HepG2 (cell line): ENCODE data around the gene KRABD2.

Source experiments
- ATAC-seq: fragments of 200-7000 bp; cut with Tn5 transposase; 3 replicates; pipeline ENCODE4 v1.9.1; 2020; ENCODE audit warnings: mild to moderate bottlenecking, moderate library complexity
- BruUV-seq: library from RNA; stranded (reverse); fragments of 400-500 nt; replicated peaks from 2 replicates; lab custom pipeline; 2021; lab: Mats Ljungman, UMichigan
- CTCF ChIA-PET: fragments of 300-600 bp; formaldehyde crosslinking; extraction: SDS; loops from one replicate; lab custom pipeline; 2021; ENCODE audit warnings: low total read pairs, inconsistent platforms, low intra/inter-chr PET ratio; lab: Yijun Ruan, JAX
- POLR2A ChIA-PET: fragments of 350-600 bp; sonication (Branson Sonifier 250); formaldehyde crosslinking; loops from one replicate; lab custom pipeline; 2020; ENCODE audit warnings: antibody characterized with exemption, inconsistent platforms; lab: Yijun Ruan, JAX
- DNase-seq: peaks from one replicate; pipeline ENCODE4 v3.0.0-alpha.2; 2015; ENCODE audit warnings: low spot score
- FAIRE-seq: peaks from 3 replicates; lab custom pipeline; 2011; peaks lifted over from hg19 to GRCh38; lab: Jason Lieb, UNC
- H2AFZ ChIP-seq: one replicate; pipeline ENCODE4 v1.6.1; 2011; ENCODE audit warnings: low read length, inconsistent platforms
- H3K27ac ChIP-seq: fragments of 300-600 bp; 3 replicates; pipeline ENCODE4 v1.8.0; 2011; ENCODE audit warnings: mixed run types, mild to moderate bottlenecking, mixed read lengths, low read length, inconsistent platforms; ENCODE audit not compliant: insufficient read depth; ENCODE audit errors: extremely low read length
- H3K27me3 ChIP-seq, 2 experiments: fragments of 200-600 bp in 1 of 2; 2 replicates in 1 of 2; 3 replicates in 1 of 2; pipeline versions ENCODE4 v1.6.0 to v1.8.0; 2011; ENCODE audit warnings: low read length in 2 of 2, mild to moderate bottlenecking in 2 of 2, moderate library complexity in 2 of 2, inconsistent platforms in 1 of 2; ENCODE audit not compliant: insufficient read depth in 2 of 2, control insufficient read depth in 1 of 2
- H3K36me3 ChIP-seq, 2 experiments: fragments of 200-600 bp in 1 of 2; replicated peaks in 1 of 2; 2 replicates in 1 of 2; 3 replicates in 1 of 2; pipeline versions ENCODE4 v1.5.1 to v1.8.0; 2011; ENCODE audit warnings: low read length in 2 of 2, inconsistent platforms in 1 of 2; ENCODE audit not compliant: insufficient read depth in 2 of 2, control insufficient read depth in 1 of 2
- H3K4me1 ChIP-seq: 2 replicates; pipeline ENCODE4 v1.5.1; 2012; ENCODE audit warnings: low read length, inconsistent platforms; ENCODE audit not compliant: insufficient read depth
- H3K4me2 ChIP-seq: 2 replicates; pipeline ENCODE4 v1.6.0; 2011; ENCODE audit warnings: low read depth, low read length, inconsistent platforms
- H3K4me3 ChIP-seq, 3 experiments: fragments of 200-600 bp in 1 of 3; sonication (generic), shearing (Covaris generic) in 1 of 3; replicated peaks in 1 of 3; 2 replicates each; pipeline ENCODE4 v1.5.1; 2011 to 2016; ENCODE audit warnings: low read length in 3 of 3, inconsistent platforms in 2 of 3, low read depth in 2 of 3, mild to moderate bottlenecking in 2 of 3, control low read depth in 1 of 3, mixed read lengths in 1 of 3; ENCODE audit not compliant: insufficient read depth in 1 of 3
- H3K79me2 ChIP-seq: one replicate; pipeline ENCODE4 v1.6.1; 2011; ENCODE audit warnings: low read length, inconsistent platforms; ENCODE audit not compliant: insufficient read depth
- H3K9ac ChIP-seq: 2 replicates; pipeline ENCODE4 v1.6.0; 2011; ENCODE audit warnings: mild to moderate bottlenecking, low read depth, low read length, inconsistent platforms; ENCODE audit not compliant: insufficient read depth
- H3K9me3 ChIP-seq: 2 replicates; pipeline ENCODE4 v1.5.1; 2012; ENCODE audit warnings: mild to moderate bottlenecking, low read length
- H4K20me1 ChIP-seq: 2 replicates; pipeline ENCODE4 v1.6.0; 2011; ENCODE audit warnings: inconsistent platforms, mild to moderate bottlenecking, low read length, moderate library complexity; ENCODE audit not compliant: insufficient read depth
- AKAP8 ChIP-seq: sonication (generic); formaldehyde crosslinking; IDR thresholded peaks from 2 replicates; pipeline ENCODE4 v1.5.1; 2020; ENCODE audit warnings: mild to moderate bottlenecking, missing genetic modification reagents
- MTA3 ChIP-seq: sonication (generic); formaldehyde crosslinking; IDR thresholded peaks from 2 replicates; pipeline ENCODE4 v1.4.0; 2020; ENCODE audit warnings: missing genetic modification reagents
- REPIN1 ChIP-seq: sonication (generic); formaldehyde crosslinking; IDR thresholded peaks from 2 replicates; pipeline ENCODE4 v1.8.0; 2022; ENCODE audit warnings: missing genetic modification reagents, low read depth, mild to moderate bottlenecking, borderline replicate concordance
- RFX3 ChIP-seq: IDR thresholded peaks from 2 replicates; pipeline ENCODE4 v1.6.1; 2016; ENCODE audit warnings: missing biosample characterization, missing genetic modification reagents
- ZNF431 ChIP-seq: sonication (generic); formaldehyde crosslinking; IDR thresholded peaks from 2 replicates; pipeline ENCODE4 v1.9.0; 2022; ENCODE audit warnings: missing genetic modification reagents, low read depth, mild to moderate bottlenecking, borderline replicate concordance
- WGBS: methylation state at CpG from one replicate; pipeline ENCODE4 v1.1.6; 2017; ENCODE audit warnings: low lambda C conversion rate; 5-methylcytosine and 5-hydroxymethylcytosine counted together
- in situ Hi-C: cut with HindIII; loops from 2 replicates; pipeline ENCODE4 v1.10.0; 2017; ENCODE audit warnings: low pct_unique_long_range_greater_than_20kb; ENCODE audit not compliant: extremely low pct_ligation_motif_present
- intact Hi-C: fragments of 100-400 bp; cut with micrococcal nuclease; formaldehyde crosslinking; loops from one replicate; pipeline ENCODE4 v1.10.0; 2022; ENCODE audit not compliant: unreplicated experiment
- TF ChIP-seq, protein P1 (sequence below): sonication (generic); formaldehyde crosslinking; IDR thresholded peaks from 2 replicates; pipeline ENCODE4 v1.5.0; 2020; ENCODE audit warnings: mild to moderate bottlenecking, missing genetic modification reagents, borderline replicate concordance
- TF ChIP-seq, protein P2 (sequence below): sonication (generic); formaldehyde crosslinking; IDR thresholded peaks from 2 replicates; pipeline ENCODE4 v1.5.1; 2020; ENCODE audit warnings: mild to moderate bottlenecking, missing genetic modification reagents, moderate library complexity

KRABD2 gene

GRCh38 chr17:8397636-8398035 is 21.1 kb upstream of the KRABD2 start, which contains the start of gene RNF222:
TSS of gene RNF222 (minus strand) at chr17:8397827. CDS start at chr17:8393461, 4,366 bp downstream.
- Histone ChIP-seq H3K9me3 (no peaks in the 10 kb centered on the region), H2AFZ (no peak within 1 kb of the TSS), H3K4me1 (peaks cover 8% of the 10 kb centered on the region; the same call in 1 of the 2 replicates), H3K27ac (no peak within 1 kb of the TSS), H3K4me2 (no peak within 1 kb of the TSS; the same call in 1 of the 2 replicates), H4K20me1 (no peaks in the 10 kb centered on the region), H3K9ac (no peak within 1 kb of the TSS), H3K79me2 (no peaks in the 10 kb centered on the region), H3K27me3 (peaks cover 0 to 30% of the 10 kb centered on the region in 2 experiments; a peak in 4 of 5 replicates), H3K4me3 (peak within 1 kb of the TSS in 1 of 3 experiments; percentile 19; a peak in 1 of 6 replicates), H3K36me3 (no peaks in the 10 kb centered on the region)
- intact Hi-C loops (no loop called here), in situ Hi-C loops (no loop called here)
- DNase-seq (no peak), ATAC-seq (peak; percentile 61), FAIRE-seq (no peak)
- BruUV-seq, result no TSS peak
- ChIA-PET POLR2A (no interaction called here), CTCF (no interaction called here)
- no peak for TF ChIP-seq ZNF431 (CRISPR knock-in tag)
- TF ChIP-seq MTA3 (CRISPR knock-in tag), result no peak
- TF ChIP-seq REPIN1 (CRISPR knock-in tag), result no peak
- TF ChIP-seq, protein P1, sequence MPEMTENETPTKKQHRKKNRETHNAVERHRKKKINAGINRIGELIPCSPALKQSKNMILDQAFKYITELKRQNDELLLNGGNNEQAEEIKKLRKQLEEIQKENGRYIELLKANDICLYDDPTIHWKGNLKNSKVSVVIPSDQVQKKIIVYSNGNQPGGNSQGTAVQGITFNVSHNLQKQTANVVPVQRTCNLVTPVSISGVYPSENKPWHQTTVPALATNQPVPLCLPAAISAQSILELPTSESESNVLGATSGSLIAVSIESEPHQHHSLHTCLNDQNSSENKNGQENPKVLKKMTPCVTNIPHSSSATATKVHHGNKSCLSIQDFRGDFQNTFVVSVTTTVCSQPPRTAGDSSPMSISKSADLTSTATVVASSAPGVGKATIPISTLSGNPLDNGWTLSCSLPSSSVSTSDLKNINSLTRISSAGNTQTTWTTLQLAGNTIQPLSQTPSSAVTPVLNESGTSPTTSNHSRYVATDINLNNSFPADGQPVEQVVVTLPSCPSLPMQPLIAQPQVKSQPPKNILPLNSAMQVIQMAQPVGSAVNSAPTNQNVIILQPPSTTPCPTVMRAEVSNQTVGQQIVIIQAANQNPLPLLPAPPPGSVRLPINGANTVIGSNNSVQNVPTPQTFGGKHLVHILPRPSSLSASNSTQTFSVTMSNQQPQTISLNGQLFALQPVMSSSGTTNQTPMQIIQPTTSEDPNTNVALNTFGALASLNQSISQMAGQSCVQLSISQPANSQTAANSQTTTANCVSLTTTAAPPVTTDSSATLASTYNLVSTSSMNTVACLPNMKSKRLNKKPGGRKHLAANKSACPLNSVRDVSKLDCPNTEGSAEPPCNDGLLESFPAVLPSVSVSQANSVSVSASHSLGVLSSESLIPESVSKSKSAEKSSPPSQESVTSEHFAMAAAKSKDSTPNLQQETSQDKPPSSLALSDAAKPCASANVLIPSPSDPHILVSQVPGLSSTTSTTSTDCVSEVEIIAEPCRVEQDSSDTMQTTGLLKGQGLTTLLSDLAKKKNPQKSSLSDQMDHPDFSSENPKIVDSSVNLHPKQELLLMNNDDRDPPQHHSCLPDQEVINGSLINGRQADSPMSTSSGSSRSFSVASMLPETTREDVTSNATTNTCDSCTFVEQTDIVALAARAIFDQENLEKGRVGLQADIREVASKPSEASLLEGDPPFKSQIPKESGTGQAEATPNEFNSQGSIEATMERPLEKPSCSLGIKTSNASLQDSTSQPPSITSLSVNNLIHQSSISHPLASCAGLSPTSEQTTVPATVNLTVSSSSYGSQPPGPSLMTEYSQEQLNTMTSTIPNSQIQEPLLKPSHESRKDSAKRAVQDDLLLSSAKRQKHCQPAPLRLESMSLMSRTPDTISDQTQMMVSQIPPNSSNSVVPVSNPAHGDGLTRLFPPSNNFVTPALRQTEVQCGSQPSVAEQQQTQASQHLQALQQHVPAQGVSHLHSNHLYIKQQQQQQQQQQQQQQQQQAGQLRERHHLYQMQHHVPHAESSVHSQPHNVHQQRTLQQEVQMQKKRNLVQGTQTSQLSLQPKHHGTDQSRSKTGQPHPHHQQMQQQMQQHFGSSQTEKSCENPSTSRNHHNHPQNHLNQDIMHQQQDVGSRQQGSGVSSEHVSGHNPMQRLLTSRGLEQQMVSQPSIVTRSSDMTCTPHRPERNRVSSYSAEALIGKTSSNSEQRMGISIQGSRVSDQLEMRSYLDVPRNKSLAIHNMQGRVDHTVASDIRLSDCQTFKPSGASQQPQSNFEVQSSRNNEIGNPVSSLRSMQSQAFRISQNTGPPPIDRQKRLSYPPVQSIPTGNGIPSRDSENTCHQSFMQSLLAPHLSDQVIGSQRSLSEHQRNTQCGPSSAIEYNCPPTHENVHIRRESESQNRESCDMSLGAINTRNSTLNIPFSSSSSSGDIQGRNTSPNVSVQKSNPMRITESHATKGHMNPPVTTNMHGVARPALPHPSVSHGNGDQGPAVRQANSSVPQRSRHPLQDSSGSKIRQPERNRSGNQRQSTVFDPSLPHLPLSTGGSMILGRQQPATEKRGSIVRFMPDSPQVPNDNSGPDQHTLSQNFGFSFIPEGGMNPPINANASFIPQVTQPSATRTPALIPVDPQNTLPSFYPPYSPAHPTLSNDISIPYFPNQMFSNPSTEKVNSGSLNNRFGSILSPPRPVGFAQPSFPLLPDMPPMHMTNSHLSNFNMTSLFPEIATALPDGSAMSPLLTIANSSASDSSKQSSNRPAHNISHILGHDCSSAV (CRISPR knock-in tag), result no peak
- no peak for TF ChIP-seq RFX3 (CRISPR knock-in tag)
- TF ChIP-seq, protein P2, sequence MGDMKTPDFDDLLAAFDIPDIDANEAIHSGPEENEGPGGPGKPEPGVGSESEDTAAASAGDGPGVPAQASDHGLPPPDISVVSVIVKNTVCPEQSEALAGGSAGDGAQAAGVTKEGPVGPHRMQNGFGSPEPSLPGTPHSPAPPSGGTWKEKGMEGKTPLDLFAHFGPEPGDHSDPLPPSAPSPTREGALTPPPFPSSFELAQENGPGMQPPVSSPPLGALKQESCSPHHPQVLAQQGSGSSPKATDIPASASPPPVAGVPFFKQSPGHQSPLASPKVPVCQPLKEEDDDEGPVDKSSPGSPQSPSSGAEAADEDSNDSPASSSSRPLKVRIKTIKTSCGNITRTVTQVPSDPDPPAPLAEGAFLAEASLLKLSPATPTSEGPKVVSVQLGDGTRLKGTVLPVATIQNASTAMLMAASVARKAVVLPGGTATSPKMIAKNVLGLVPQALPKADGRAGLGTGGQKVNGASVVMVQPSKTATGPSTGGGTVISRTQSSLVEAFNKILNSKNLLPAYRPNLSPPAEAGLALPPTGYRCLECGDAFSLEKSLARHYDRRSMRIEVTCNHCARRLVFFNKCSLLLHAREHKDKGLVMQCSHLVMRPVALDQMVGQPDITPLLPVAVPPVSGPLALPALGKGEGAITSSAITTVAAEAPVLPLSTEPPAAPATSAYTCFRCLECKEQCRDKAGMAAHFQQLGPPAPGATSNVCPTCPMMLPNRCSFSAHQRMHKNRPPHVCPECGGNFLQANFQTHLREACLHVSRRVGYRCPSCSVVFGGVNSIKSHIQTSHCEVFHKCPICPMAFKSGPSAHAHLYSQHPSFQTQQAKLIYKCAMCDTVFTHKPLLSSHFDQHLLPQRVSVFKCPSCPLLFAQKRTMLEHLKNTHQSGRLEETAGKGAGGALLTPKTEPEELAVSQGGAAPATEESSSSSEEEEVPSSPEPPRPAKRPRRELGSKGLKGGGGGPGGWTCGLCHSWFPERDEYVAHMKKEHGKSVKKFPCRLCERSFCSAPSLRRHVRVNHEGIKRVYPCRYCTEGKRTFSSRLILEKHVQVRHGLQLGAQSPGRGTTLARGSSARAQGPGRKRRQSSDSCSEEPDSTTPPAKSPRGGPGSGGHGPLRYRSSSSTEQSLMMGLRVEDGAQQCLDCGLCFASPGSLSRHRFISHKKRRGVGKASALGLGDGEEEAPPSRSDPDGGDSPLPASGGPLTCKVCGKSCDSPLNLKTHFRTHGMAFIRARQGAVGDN, result peak; percentile 24; the same call in 1 of the 2 replicates
- TF ChIP-seq AKAP8 (CRISPR knock-in tag), result no peak
- WGBS, result 6% methylated on average over 5 of the region's 13 CpGs
